ENCODE data around the gene DAB2. TPM values are rescaled to one million over a fixed set of nuclear protein-coding genes. Genes with fewer than 3 reads are reported as not detected.

DAB2 gene
- total RNA-seq, 2 experiments from 2014 or later, result 0.40 TPM; not detected in 1

GRCh38 chr5:39471836-39472508 is 47.2 kb upstream of the DAB2 start:
- ChIA-PET CTCF (ENCODE audit: unreplicated experiment) (no interaction called here), POLR2A (interaction anchor here (0.7 kb wide), 1 partner anchor 10 kb away, joined by 4 read pairs; no protein-coding TSS in a partner anchor)
- BruUV-seq (replicated peaks), result no TSS peak
- H3K9me2 ChIP-seq (ENCODE audit: insufficient read depth, low read length), result no peaks in the 10 kb centered on the region
- no peaks in the 10 kb centered on the region for H3K9me3 ChIP-seq (ENCODE audit: low read length)
- intact Hi-C loops (cut with micrococcal nuclease; ENCODE audit: unreplicated experiment), result no loop called here
- no peaks in the 10 kb centered on the region for H3K36me3 ChIP-seq (ENCODE audit: insufficient read depth, low read length)
- no peak overlapping the region for H2AFZ ChIP-seq (ENCODE audit: low read length)
- H3K4me3 ChIP-seq (ENCODE audit: low read depth, low read length, poor library complexity, severe bottlenecking), result no peak overlapping the region
- TF ChIP-seq CTCF (conservative IDR thresholded peaks at IDR 0.05; ENCODE audit: low read length) (no peak), EZH2phosphoT487 (IDR thresholded peaks at IDR 0.05; ENCODE audit: borderline replicate concordance, low read depth, low read length) (no peak)
- no peaks in the 10 kb centered on the region for H3K4me1 ChIP-seq (ENCODE audit: insufficient read depth, low read length, poor library complexity, severe bottlenecking)
- no peak overlapping the region for H3K27ac ChIP-seq (ENCODE audit: low read depth, low read length, poor library complexity, severe bottlenecking)
- H3K79me2 ChIP-seq (ENCODE audit: insufficient read depth, low read depth, low read length), result no peaks in the 10 kb centered on the region
- no peak overlapping the region for H3K4me2 ChIP-seq (ENCODE audit: low read length)
- H4K20me1 ChIP-seq (ENCODE audit: insufficient read depth, low read length), result no peaks in the 10 kb centered on the region
- DNase-seq (ENCODE audit: low spot score), result no peak

- H3K4me2 ChIP-seq (ENCODE audit: low read length), result no peak overlapping the region
- intact Hi-C loops (cut with micrococcal nuclease; ENCODE audit: unreplicated experiment), result no loop called here
Measured at GRCh38 chr5:39470811-39471210, 46.0 kb upstream of the DAB2 start.

More at GRCh38 chr5:39470811-39471210, 46.0 kb upstream of the DAB2 start:
- ChIA-PET CTCF (ENCODE audit: unreplicated experiment) (no interaction called here), POLR2A (interaction anchor here (1.2 kb wide), 1 partner anchor 18 kb away, joined by 5 read pairs; no protein-coding TSS in a partner anchor)
- no peak overlapping the region for H3K27ac ChIP-seq (ENCODE audit: low read depth, low read length, poor library complexity, severe bottlenecking)
- H3K9me2 ChIP-seq (ENCODE audit: insufficient read depth, low read length), result no peaks in the 10 kb centered on the region
- TF ChIP-seq CTCF (conservative IDR thresholded peaks at IDR 0.05; ENCODE audit: low read length) (no peak), EZH2phosphoT487 (IDR thresholded peaks at IDR 0.05; ENCODE audit: borderline replicate concordance, low read depth, low read length) (no peak)
- no peaks in the 10 kb centered on the region for H3K4me1 ChIP-seq (ENCODE audit: insufficient read depth, low read length, poor library complexity, severe bottlenecking)
- H3K79me2 ChIP-seq (ENCODE audit: insufficient read depth, low read depth, low read length), result no peaks in the 10 kb centered on the region
- H3K36me3 ChIP-seq (ENCODE audit: insufficient read depth, low read length), result no peaks in the 10 kb centered on the region
- H2AFZ ChIP-seq (ENCODE audit: low read length), result no peak overlapping the region
- no peak overlapping the region for H3K4me3 ChIP-seq (ENCODE audit: low read depth, low read length, poor library complexity, severe bottlenecking)
- H3K9me3 ChIP-seq (ENCODE audit: low read length), result no peaks in the 10 kb centered on the region
- H4K20me1 ChIP-seq (ENCODE audit: insufficient read depth, low read length), result no peaks in the 10 kb centered on the region
- BruUV-seq (replicated peaks), result no TSS peak
- DNase-seq (ENCODE audit: low spot score), result no peak
